SH-SY5Y (cell line): Measurements from ENCODE around the gene ZFYVE27.

Experiments used
- GATA2 ChIP-seq: IDR thresholded peaks from 2 replicates; pipeline ENCODE4 v1.6.1; 2011; ENCODE audit warnings: mild to moderate bottlenecking, low read depth, low read length
- GATA3 ChIP-seq: IDR thresholded peaks from 2 replicates; pipeline ENCODE4 v1.6.1; 2011; ENCODE audit warnings: low read depth, mild to moderate bottlenecking, low read length, moderate library complexity

DNA sequence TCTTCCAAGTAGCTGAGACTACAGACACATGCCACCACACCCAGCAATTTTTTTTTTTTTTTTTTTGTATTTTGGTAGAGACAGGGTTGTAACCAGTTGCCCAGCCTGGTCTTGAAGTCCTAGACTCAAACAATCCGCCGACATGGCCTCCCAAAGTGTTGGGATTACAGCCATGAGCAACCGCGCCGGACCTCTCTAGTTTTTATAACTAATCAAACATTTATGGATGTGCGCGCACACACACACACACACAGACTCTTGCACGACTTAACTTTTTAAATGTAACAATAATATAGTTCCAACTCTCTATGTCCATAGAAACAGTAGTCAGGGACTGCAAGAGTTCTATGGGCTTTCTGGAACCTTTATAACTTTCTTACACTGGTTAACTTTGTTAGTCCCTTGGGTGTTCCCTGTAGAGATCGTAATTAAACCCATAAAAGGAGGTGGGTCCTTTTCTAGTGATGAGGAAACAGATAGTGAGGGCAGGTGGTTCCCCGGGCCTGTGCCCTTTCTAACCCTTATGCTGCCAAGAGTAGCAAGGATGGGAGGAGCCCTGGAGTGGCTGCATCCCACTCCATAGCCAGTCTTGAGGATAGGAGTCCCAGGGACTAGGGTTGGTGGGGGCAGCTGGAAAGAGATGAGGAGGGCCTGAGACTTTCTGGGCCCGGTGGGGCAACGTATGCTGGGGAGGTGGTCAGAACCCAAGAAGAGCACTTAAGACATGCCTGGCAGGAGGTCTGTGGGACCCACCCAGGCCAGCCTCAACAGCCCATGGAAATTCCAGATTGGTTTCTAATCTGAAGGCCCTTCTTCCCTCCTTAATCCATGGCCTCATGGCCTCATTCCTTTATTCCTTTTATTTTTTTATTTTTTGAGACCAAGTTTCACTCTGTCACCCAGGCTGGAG lies 14.8 kb upstream of the ZFYVE27 start:
- TF ChIP-seq GATA2: no peak
- TF ChIP-seq GATA3: no peak
